Measurements from ENCODE around the gene TSHZ2. TPM values are rescaled to one million over a fixed set of nuclear protein-coding genes. Genes with fewer than 3 reads are reported as not detected.

TSHZ2 gene
- total and polyA plus RNA-seq, 2 donors (not counting 1 experiment from before 2014, with no cell fraction given) = 1.00 to 5.7 TPM

- Histone ChIP-seq H3K79me2 (ENCODE audit: control insufficient read depth, insufficient read depth, low read length) (no peaks in the 10 kb centered on the region), H3K36me3 (replicated peaks in 1 of 2; ENCODE audit: control extremely low read depth in 1 of 2, control insufficient read depth in 1 of 2, extremely low read depth in 1 of 2, insufficient read depth in 2 of 2, low read length in 1 of 2) (no peaks in the 10 kb centered on the region), H4K20me1 (ENCODE audit: control insufficient read depth, insufficient read depth, low read length, poor library complexity, severe bottlenecking) (no peaks in the 10 kb centered on the region), H3K4me2 (replicated peaks; ENCODE audit: low read depth, low read length, poor library complexity, severe bottlenecking) (no peak overlapping the region), H3K4me3 (ENCODE audit: control extremely low read depth in 1 of 5, extremely low read depth in 1 of 5, insufficient read depth in 1 of 5, low read depth in 2 of 5, low read length in 4 of 5) (no peak overlapping the region), H3K9me3 (ENCODE audit: control extremely low read depth in 1 of 3, control insufficient read depth in 2 of 3, insufficient read depth in 1 of 3, low read length in 2 of 3) (peaks cover 0 to 4% (median 0%) of the 10 kb centered on the region in 3 donors), H3K4me1 (ENCODE audit: control insufficient read depth in 2 of 2, insufficient read depth in 2 of 2, low read length in 2 of 2) (no peaks in the 10 kb centered on the region), H2AFZ (ENCODE audit: insufficient read depth, low read depth, low read length, poor library complexity, severe bottlenecking) (no peak overlapping the region), H3K9ac (ENCODE audit: low read length) (no peak overlapping the region), H3K27me3 (replicated peaks in 1 of 4; ENCODE audit: control extremely low read depth in 1 of 4, control insufficient read depth in 3 of 4, insufficient read depth in 4 of 4, low read length in 3 of 4) (no peaks in the 10 kb centered on the region), H3K27ac (ENCODE audit: low read length in 2 of 2) (no peak overlapping the region)
- H3K9me3 Mint-ChIP-seq (ENCODE audit: insufficient read depth) = no peaks in the 10 kb centered on the region
- intact Hi-C loops (cut with micrococcal nuclease) = no loop called here
- no peaks in the 10 kb centered on the region for H3K4me1 Mint-ChIP-seq
- no peak overlapping the region for H3K4me3 Mint-ChIP-seq
- TF ChIP-seq EZH2 (IDR thresholded peaks at IDR 0.05; ENCODE audit: borderline replicate concordance, insufficient read depth, low read depth, low read length, poor library complexity, severe bottlenecking) = no peak
- ChIA-PET CTCF (no interaction called here), POLR2A (no interaction called here)
- no peaks in the 10 kb centered on the region for H3K27me3 Mint-ChIP-seq
- 84% methylated on average over 2 of the region's 4 CpGs for whole genome bisulfite sequencing (ENCODE audit: insufficient coverage)
- no peak for ATAC-seq (ENCODE audit: low read depth)
- no peak for DNase-seq
- no peak overlapping the region for H3K27ac Mint-ChIP-seq
These were observed 119.6 kb downstream of the TSHZ2 start for GRCh38 chr20:53091789-53092188.

- ATAC-seq (ENCODE audit: low read depth) (no peak), DNase-seq (no peak)
- no peaks in the 10 kb centered on the region for H3K4me1 ChIP-seq (ENCODE audit: control insufficient read depth in 2 of 2, insufficient read depth in 2 of 2, low read length in 2 of 2)
- 76% methylated on average over 5 of the region's 6 CpGs for WGBS (ENCODE audit: insufficient coverage)
- no peak overlapping the region for H3K4me3 Mint-ChIP-seq
- H3K27ac Mint-ChIP-seq = no peak overlapping the region
- H3K36me3 ChIP-seq (replicated peaks in 1 of 2; ENCODE audit: control extremely low read depth in 1 of 2, control insufficient read depth in 1 of 2, extremely low read depth in 1 of 2, insufficient read depth in 2 of 2, low read length in 1 of 2) = no peaks in the 10 kb centered on the region
- no peaks in the 10 kb centered on the region for H3K27me3 ChIP-seq (replicated peaks in 1 of 4; ENCODE audit: control extremely low read depth in 1 of 4, control insufficient read depth in 3 of 4, insufficient read depth in 4 of 4, low read length in 3 of 4)
- H2AFZ ChIP-seq (ENCODE audit: insufficient read depth, low read depth, low read length, poor library complexity, severe bottlenecking) = no peak overlapping the region
- H3K4me2 ChIP-seq (replicated peaks; ENCODE audit: low read depth, low read length, poor library complexity, severe bottlenecking) = no peak overlapping the region
- H3K9me3 Mint-ChIP-seq (ENCODE audit: insufficient read depth) = no peaks in the 10 kb centered on the region
- H3K9me3 ChIP-seq (ENCODE audit: control extremely low read depth in 1 of 3, control insufficient read depth in 2 of 3, insufficient read depth in 1 of 3, low read length in 2 of 3) = peaks cover 0 to 4% (median 0%) of the 10 kb centered on the region in 3 donors
- ChIA-PET CTCF (no interaction called here), POLR2A (no interaction called here)
- no peaks in the 10 kb centered on the region for H3K79me2 ChIP-seq (ENCODE audit: control insufficient read depth, insufficient read depth, low read length)
- H3K9ac ChIP-seq (ENCODE audit: low read length) = no peak overlapping the region
- TF ChIP-seq, protein P1, sequence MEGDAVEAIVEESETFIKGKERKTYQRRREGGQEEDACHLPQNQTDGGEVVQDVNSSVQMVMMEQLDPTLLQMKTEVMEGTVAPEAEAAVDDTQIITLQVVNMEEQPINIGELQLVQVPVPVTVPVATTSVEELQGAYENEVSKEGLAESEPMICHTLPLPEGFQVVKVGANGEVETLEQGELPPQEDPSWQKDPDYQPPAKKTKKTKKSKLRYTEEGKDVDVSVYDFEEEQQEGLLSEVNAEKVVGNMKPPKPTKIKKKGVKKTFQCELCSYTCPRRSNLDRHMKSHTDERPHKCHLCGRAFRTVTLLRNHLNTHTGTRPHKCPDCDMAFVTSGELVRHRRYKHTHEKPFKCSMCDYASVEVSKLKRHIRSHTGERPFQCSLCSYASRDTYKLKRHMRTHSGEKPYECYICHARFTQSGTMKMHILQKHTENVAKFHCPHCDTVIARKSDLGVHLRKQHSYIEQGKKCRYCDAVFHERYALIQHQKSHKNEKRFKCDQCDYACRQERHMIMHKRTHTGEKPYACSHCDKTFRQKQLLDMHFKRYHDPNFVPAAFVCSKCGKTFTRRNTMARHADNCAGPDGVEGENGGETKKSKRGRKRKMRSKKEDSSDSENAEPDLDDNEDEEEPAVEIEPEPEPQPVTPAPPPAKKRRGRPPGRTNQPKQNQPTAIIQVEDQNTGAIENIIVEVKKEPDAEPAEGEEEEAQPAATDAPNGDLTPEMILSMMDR (IDR thresholded peaks at IDR 0.05) = no peak
- TF ChIP-seq EZH2 (IDR thresholded peaks at IDR 0.05; ENCODE audit: borderline replicate concordance, insufficient read depth, low read depth, low read length, poor library complexity, severe bottlenecking) = no peak
- no peaks in the 10 kb centered on the region for H4K20me1 ChIP-seq (ENCODE audit: control insufficient read depth, insufficient read depth, low read length, poor library complexity, severe bottlenecking)
- no peak overlapping the region for H3K4me3 ChIP-seq (ENCODE audit: control extremely low read depth in 1 of 5, extremely low read depth in 1 of 5, insufficient read depth in 1 of 5, low read depth in 2 of 5, low read length in 4 of 5)
- no peaks in the 10 kb centered on the region for H3K27me3 Mint-ChIP-seq
- H3K27ac ChIP-seq (ENCODE audit: low read length in 2 of 2) = no peak overlapping the region
- intact Hi-C loops (cut with micrococcal nuclease) = no loop called here
- H3K4me1 Mint-ChIP-seq = no peaks in the 10 kb centered on the region
These were observed 120.7 kb downstream of the TSHZ2 start for GRCh38 chr20:53092772-53093300.
